ENCODE data around the gene CFAP97D2.

Gene CFAP97D2

GRCh38 chr13:114140131-114140905 is 38.7 kb upstream of the CFAP97D2 start:
- H3K9me3 Mint-ChIP-seq = no peaks in the 10 kb centered on the region
- DNase-seq (ENCODE audit: low spot score in 2 of 2) = no peak
- H3K36me3 Mint-ChIP-seq = no peaks in the 10 kb centered on the region
- no peak overlapping the region for H3K4me3 Mint-ChIP-seq
- no peak overlapping the region for H3K27ac Mint-ChIP-seq
- peak; percentile 58 for ATAC-seq (ENCODE audit: low read depth)
- no peaks in the 10 kb centered on the region for H3K27me3 Mint-ChIP-seq
- peaks cover 5% of the 10 kb centered on the region for H3K4me1 Mint-ChIP-seq

DNA sequence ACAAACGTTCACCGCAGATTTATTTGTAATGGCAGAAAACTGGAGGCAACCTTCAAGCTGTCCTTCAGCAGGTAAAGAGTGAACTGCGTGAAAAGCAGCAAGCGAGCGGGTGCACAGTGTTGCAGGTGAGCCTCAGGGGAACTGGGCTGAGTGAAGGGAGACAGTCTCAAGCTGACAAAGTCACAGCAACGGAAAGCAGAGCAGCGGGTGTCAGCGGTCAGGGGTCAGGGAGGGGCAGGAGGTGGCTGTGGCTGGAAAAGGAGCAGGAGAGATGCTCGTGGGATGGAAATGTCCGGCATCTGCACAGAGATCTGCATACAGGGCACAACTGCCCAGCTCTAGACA is 38.2 kb upstream of the CFAP97D2 start:
- Mint-ChIP-seq H3K27me3 (no peaks in the 10 kb centered on the region), H3K9me3 (no peaks in the 10 kb centered on the region), H3K27ac (no peak overlapping the region), H3K36me3 (no peaks in the 10 kb centered on the region), H3K4me3 (no peak overlapping the region), H3K4me1 (peaks cover 9% of the 10 kb centered on the region)
- peak; percentile 64 for ATAC-seq (ENCODE audit: low read depth)
- peak in 1 of 2 donors; percentile 49 for DNase-seq (ENCODE audit: low spot score in 2 of 2)

- no peaks in the 10 kb centered on the region for H3K9me3 Mint-ChIP-seq
Measured at GRCh38 chr13:114141261-114141996, 37.6 kb upstream of the CFAP97D2 start.

DNA sequence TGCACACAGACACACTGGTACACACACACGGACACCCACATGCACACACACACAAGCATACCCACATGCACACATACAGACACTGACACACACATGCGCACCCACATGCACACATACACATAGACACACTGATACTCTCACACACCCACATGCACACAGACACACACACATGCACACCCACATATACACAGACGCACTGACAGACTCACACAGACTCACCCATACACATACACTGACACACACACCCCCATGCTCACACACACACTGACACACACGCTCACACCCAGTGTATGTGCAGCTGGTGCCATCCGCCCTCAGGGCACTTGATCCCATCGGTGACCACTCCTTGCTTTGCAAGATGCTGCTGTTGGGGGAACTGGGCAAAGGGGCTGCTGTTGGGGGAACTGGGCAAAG is 36.9 kb upstream of the CFAP97D2 start:
- Mint-ChIP-seq H3K36me3 (no peaks in the 10 kb centered on the region), H3K9me3 (no peaks in the 10 kb centered on the region), H3K4me3 (no peak overlapping the region), H3K4me1 (peaks cover 17% of the 10 kb centered on the region), H3K27ac (no peak overlapping the region), H3K27me3 (no peaks in the 10 kb centered on the region)
- DNase-seq (ENCODE audit: low spot score in 2 of 2) (no peak), ATAC-seq (ENCODE audit: low read depth) (no peak)

More at GRCh38 chr13:114141261-114141996, 37.6 kb upstream of the CFAP97D2 start:
- Mint-ChIP-seq H3K4me1 (peaks cover 11% of the 10 kb centered on the region), H3K27me3 (no peaks in the 10 kb centered on the region), H3K36me3 (no peaks in the 10 kb centered on the region), H3K27ac (no peak overlapping the region), H3K4me3 (no peak overlapping the region)
- DNase-seq (ENCODE audit: low spot score in 2 of 2) = no peak
- ATAC-seq (ENCODE audit: low read depth) = no peak

- Mint-ChIP-seq H3K4me1 (peaks cover 18% of the 10 kb centered on the region), H3K9me3 (no peaks in the 10 kb centered on the region), H3K36me3 (no peaks in the 10 kb centered on the region), H3K27me3 (no peaks in the 10 kb centered on the region), H3K27ac (no peak overlapping the region), H3K4me3 (no peak overlapping the region)
- ATAC-seq (ENCODE audit: low read depth) (peak; percentile 28), DNase-seq (ENCODE audit: low spot score in 2 of 2) (no peak)
Measured at GRCh38 chr13:114142640-114143490, 36.2 kb upstream of the CFAP97D2 start.

DNA sequence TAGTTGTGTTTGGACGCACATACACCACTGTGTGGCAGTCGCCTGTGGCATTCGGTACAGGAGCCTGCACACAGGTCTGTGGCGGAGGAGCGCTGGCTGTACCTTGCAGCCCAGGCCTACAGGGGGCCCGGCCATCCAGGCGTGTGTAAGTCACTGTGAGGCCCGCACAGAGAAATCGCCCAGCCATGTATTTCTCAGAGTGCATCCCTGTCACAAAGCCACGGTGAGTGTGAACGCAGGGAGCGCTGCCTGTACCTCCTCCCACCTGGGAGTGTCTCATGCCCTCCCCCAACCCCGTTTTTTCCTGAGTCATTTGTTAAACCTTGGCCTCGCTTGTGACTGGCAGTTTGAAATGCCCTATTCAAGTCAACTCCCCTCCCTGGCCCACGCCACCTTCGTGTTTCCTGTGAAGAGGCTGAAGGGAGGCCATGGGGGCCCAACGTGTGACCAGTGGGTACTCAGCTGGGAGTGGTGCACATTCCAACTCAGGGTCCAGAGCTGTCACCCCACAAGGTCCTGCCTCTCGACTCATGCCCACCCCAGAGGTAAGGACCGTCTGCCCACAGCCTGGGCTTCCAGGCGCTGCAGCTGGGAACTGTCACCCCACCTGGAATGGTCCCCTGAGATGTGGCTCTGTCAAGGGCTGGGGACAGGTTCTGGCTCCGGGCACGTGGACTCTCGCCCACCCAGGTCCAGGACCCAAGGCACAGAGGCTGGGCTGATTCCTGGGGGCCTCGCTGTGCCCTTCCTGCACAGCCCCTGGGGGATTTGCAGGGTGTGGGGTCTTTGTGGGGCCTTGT is 35.1 kb upstream of the CFAP97D2 start:
- Mint-ChIP-seq H3K4me3 (peak overlapping the region; percentile 39), H3K27me3 (no peaks in the 10 kb centered on the region), H3K4me1 (peaks cover 27% of the 10 kb centered on the region), H3K9me3 (no peaks in the 10 kb centered on the region), H3K36me3 (no peaks in the 10 kb centered on the region), H3K27ac (no peak overlapping the region)
- DNase-seq (ENCODE audit: low spot score in 2 of 2) (peak; percentile 52 to 60), ATAC-seq (ENCODE audit: low read depth) (peak; percentile 61)

DNA sequence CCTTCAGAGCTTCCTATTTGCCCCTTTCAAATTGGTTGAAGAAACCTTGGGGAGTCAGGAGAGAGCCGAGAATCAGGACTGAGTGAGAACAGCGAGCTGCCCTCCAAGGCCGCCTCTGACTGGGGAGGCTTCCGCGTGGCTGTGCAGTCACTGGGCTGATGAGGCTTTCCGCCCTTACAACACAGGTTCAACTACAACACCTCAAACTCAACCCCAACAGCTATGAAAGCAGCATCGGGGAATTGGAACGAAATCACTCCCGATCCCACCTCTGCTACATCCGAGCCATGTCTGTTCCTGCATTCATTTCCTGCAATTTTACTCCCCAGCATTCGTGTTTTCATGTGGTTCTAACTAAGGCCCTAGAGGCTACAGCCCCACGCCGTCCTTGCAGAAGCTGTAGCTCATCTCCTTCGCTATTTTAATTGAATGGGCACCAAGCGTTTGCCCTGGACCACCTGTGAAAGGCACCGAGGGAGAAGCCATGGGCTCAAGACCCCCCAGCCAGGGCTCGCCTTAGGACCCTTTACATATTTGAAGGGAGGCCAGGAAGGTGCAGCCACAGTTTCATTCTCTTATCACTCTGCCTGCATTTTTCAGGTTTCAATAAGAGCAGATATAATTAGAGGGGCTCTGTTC is 34.3 kb upstream of the CFAP97D2 start:
- no peaks in the 10 kb centered on the region for H3K36me3 Mint-ChIP-seq
- no peaks in the 10 kb centered on the region for H3K9me3 Mint-ChIP-seq
- H3K4me1 Mint-ChIP-seq = peaks cover 27% of the 10 kb centered on the region
- H3K4me3 Mint-ChIP-seq = no peak overlapping the region
- no peak overlapping the region for H3K27ac Mint-ChIP-seq
- no peaks in the 10 kb centered on the region for H3K27me3 Mint-ChIP-seq
- DNase-seq (ENCODE audit: low spot score in 2 of 2) (no peak), ATAC-seq (ENCODE audit: low read depth) (no peak)

DNA sequence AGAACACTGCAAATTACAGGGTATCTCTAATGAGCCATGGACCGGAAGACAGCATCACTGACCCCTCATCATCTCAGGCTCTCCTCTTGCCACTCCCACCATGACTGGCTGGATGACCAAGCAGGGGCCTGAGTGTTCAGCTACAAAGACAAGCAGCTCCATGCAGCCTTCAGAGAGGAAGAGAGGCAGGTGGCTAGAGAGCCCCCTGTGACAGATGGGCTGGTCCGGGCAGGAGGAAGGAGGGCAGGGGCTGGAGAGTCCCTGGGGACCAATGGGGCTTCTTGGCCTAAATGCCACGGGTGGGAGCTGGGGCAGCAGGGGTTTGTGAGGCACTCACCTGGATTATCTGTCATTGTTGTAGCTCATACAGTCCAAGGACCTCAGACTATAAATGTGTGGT is 33.8 kb upstream of the CFAP97D2 start:
- Mint-ChIP-seq H3K4me1 (peaks cover 27% of the 10 kb centered on the region), H3K36me3 (no peaks in the 10 kb centered on the region), H3K27ac (no peak overlapping the region), H3K27me3 (no peaks in the 10 kb centered on the region), H3K4me3 (no peak overlapping the region), H3K9me3 (no peaks in the 10 kb centered on the region)
- ATAC-seq (ENCODE audit: low read depth) (no peak), DNase-seq (ENCODE audit: low spot score in 2 of 2) (no peak)

DNA sequence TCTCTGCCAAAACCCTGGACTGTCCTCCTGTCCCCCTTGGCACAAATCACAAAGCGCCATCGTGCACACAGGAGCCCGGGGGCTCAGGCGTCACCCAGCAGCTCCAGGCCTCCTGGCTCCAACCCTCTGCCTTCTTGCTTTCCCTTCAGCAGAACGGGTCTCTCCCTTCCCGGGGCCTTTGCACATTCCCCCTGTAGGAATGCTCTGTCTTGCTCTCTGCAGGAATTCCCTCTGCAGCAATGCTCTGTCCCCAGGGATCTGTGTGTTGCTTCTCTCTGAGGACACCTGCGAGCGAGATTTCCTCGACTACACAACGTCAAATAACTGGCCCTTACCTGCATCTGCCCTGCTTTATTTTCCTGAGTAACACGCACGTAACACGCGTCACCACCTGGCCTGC is 33.3 kb upstream of the CFAP97D2 start:
- Mint-ChIP-seq H3K36me3 (no peaks in the 10 kb centered on the region), H3K27ac (no peak overlapping the region), H3K4me1 (peaks cover 27% of the 10 kb centered on the region), H3K4me3 (no peak overlapping the region), H3K27me3 (no peaks in the 10 kb centered on the region), H3K9me3 (no peaks in the 10 kb centered on the region)
- no peak for ATAC-seq (ENCODE audit: low read depth)
- DNase-seq (ENCODE audit: low spot score in 2 of 2) = no peak

DNA sequence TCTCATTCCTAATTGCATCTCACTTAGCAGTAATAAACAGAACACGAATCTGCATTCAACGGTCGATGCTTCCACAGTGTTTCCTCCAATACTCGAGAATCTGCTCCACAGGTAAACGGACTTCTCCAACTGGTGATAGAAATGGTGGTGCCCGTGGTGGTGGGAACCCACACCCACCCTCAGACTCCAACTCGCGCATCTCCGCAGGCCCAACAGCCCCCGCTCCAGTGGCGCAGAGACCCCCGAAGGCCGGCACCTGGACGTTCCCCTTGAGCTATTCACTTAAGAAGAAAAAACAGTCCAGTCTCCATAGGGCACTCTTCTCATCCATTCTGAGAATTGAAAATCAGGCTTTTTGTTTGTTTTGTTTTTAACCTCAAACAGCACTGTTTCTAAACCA is 32.9 kb upstream of the CFAP97D2 start:
- DNase-seq (ENCODE audit: low spot score in 2 of 2) = no peak

DNA sequence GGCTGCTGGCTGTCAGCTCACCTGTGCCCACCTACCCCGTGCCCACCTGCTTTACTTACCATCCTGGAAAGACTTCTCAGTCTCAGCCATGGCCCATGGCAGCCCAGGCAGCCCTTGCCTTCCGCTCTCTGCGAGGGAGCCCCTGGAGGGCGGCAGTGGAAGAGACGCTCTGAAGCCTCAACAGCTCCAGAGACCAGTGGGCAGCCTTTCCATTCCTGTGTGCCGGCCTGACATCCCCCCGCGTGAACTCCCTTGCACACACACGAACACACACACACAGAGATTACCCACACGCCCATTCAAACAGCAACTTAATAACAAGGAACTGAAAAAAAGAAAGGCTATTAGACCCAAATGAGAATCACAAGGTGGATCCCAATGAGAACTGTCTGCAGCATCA is 32.4 kb upstream of the CFAP97D2 start:
- Mint-ChIP-seq H3K27ac (peak overlapping the region; percentile 62), H3K9me3 (no peaks in the 10 kb centered on the region), H3K27me3 (no peaks in the 10 kb centered on the region), H3K4me1 (peaks cover 29% of the 10 kb centered on the region), H3K4me3 (peak overlapping the region; percentile 12), H3K36me3 (no peaks in the 10 kb centered on the region)
- DNase-seq (ENCODE audit: low spot score in 2 of 2) = no peak
- peak; percentile 16 for ATAC-seq (ENCODE audit: low read depth)

More for the DNA sequence above, 32.9 kb upstream of the CFAP97D2 start:
- Mint-ChIP-seq H3K9me3 (no peaks in the 10 kb centered on the region), H3K27me3 (no peaks in the 10 kb centered on the region), H3K4me1 (peaks cover 27% of the 10 kb centered on the region), H3K27ac (no peak overlapping the region), H3K36me3 (no peaks in the 10 kb centered on the region), H3K4me3 (no peak overlapping the region)
- ATAC-seq (ENCODE audit: low read depth) = no peak

GRCh38 chr13:114147803-114148520 is 31.1 kb upstream of the CFAP97D2 start:
- DNase-seq (ENCODE audit: low spot score in 2 of 2) (no peak), ATAC-seq (ENCODE audit: low read depth) (peak; percentile 9)
- peaks cover 29% of the 10 kb centered on the region for H3K4me1 Mint-ChIP-seq
- H3K9me3 Mint-ChIP-seq = no peaks in the 10 kb centered on the region
- H3K4me3 Mint-ChIP-seq = peak overlapping the region; percentile 46
- no peaks in the 10 kb centered on the region for H3K36me3 Mint-ChIP-seq
- peak overlapping the region; percentile 86 for H3K27ac Mint-ChIP-seq
- no peaks in the 10 kb centered on the region for H3K27me3 Mint-ChIP-seq

DNA sequence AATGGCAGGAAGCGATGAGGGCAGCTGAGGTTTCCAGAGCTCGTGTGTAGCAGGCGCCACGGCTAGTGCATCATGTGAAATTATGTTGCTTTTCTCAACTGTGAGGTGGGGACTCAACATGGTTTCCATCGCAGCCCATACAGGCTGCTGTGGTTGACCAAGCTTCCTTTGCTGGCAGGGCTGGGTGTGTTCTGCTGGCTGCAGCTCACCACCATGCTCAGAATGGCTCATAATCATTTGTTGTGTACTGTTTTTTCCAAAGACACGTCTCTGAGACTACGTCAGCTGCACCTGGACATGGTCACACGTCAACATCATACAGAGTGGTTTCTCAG is 30.6 kb upstream of the CFAP97D2 start:
- DNase-seq (ENCODE audit: low spot score in 2 of 2) (peak in 1 of 2 donors; percentile 53), ATAC-seq (ENCODE audit: low read depth) (peak; percentile 78)
- Mint-ChIP-seq H3K27me3 (peaks cover 2% of the 10 kb centered on the region), H3K9me3 (peaks cover 1% of the 10 kb centered on the region), H3K4me3 (peak overlapping the region; percentile 43), H3K4me1 (peaks cover 31% of the 10 kb centered on the region), H3K27ac (peak overlapping the region; percentile 86), H3K36me3 (peaks cover 2% of the 10 kb centered on the region)
